Type B pancreatic cell (in vitro differentiated cells): ENCODE measurements around the gene CCDC70. TPM values are rescaled to one million over a fixed set of nuclear protein-coding genes. Genes with fewer than 3 reads are reported as not detected.

Experiments used
- DNase-seq: peaks from one replicate; pipeline ENCODE4 v3.0.0; 2021; ENCODE audit warnings: mixed read lengths; ENCODE audit not compliant: unreplicated experiment; ENCODE audit errors: extremely low spot score
- H3K27ac Mint-ChIP-seq: 2 replicates; pipeline ENCODE4 v1.8.0; 2021; ENCODE audit warnings: mild to moderate bottlenecking, mixed read lengths
- H3K27me3 Mint-ChIP-seq: 2 replicates; pipeline ENCODE4 v1.8.0; 2021; ENCODE audit warnings: mixed read lengths
- H3K36me3 Mint-ChIP-seq: 2 replicates; pipeline ENCODE4 v1.8.0; 2021; ENCODE audit warnings: mixed read lengths
- H3K4me1 Mint-ChIP-seq: one replicate; pipeline ENCODE4 v1.8.0; 2021; ENCODE audit warnings: mixed read lengths; ENCODE audit not compliant: unreplicated experiment
- H3K4me3 Mint-ChIP-seq: 2 replicates; pipeline ENCODE4 v1.8.0; 2021; ENCODE audit warnings: mild to moderate bottlenecking, mixed read lengths
- H3K9me3 Mint-ChIP-seq: 2 replicates; pipeline ENCODE4 v1.8.0; 2021; ENCODE audit warnings: mixed read lengths
- CTCF ChIP-seq: fragments of 200-600 bp; sonication (generic); conservative IDR thresholded peaks from 2 replicates; pipeline ENCODE4 v1.5.0; 2021; ENCODE audit warnings: antibody characterized with exemption, mild to moderate bottlenecking
- total RNA-seq: library from RNA; stranded (reverse); gene quantifications from 2 replicates; pipeline ENCODE4 v1.2.1, GENCODE V29; 2021; ENCODE audit warnings: low replicate concordance

The CCDC70 gene
- total RNA-seq, 1 donor from 2014 or later = not detected

GRCh38 chr13:51838240-51838846 is 23.4 kb upstream of the CCDC70 start:
- Mint-ChIP-seq H3K4me3 (no peak overlapping the region), H3K36me3 (no peaks in the 10 kb centered on the region), H3K9me3 (no peaks in the 10 kb centered on the region), H3K27ac (no peak overlapping the region), H3K4me1 (no peaks in the 10 kb centered on the region), H3K27me3 (peaks cover 4% of the 10 kb centered on the region)
- no peak for DNase-seq
- TF ChIP-seq CTCF = no peak

DNA sequence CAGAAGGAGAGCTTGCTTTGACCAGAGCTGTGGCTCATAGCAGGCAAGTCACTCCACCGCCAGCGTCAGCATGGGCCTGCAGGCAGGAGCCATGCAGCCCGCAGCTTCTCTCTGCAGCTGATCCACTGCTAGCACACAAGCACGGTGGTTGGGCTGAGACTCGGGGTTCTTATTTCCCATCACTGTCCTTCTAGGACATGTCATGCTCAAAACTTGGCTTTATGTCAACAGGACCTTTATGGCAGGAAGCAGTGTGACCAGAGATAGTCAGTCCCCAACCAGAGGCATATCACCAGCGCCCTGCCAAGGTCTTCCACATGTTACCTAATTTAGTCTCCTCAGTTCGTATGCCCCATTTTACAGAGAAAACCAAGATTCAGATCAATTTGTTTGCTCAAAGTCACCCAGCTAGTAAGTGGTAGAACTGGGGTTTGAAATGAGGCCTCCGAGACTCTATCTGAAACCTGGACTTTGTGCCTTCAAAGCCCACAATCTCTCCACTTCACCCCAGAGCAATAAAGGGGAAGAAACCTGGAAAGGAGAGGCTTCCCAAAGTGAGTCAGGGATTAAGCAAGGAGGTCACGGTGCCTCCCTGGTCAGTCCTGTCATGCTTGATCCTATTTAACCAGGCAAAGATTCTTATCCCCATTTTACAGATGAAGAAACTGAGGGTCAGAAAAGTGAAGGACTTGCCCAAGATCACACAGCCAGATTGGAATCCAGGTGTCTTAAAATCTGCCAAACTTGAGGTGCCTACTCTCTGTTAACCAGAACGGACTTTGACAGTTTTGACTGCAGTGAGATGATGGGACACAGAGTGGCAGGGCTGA is 21.8 kb upstream of the CCDC70 start:
- no peak for DNase-seq
- H3K36me3 Mint-ChIP-seq = no peaks in the 10 kb centered on the region
- H3K4me3 Mint-ChIP-seq = no peak overlapping the region
- H3K4me1 Mint-ChIP-seq = peaks cover under 1% of the 10 kb centered on the region
- no peaks in the 10 kb centered on the region for H3K9me3 Mint-ChIP-seq
- H3K27ac Mint-ChIP-seq = no peak overlapping the region
- peaks cover 6% of the 10 kb centered on the region for H3K27me3 Mint-ChIP-seq
- TF ChIP-seq CTCF = no peak

DNA sequence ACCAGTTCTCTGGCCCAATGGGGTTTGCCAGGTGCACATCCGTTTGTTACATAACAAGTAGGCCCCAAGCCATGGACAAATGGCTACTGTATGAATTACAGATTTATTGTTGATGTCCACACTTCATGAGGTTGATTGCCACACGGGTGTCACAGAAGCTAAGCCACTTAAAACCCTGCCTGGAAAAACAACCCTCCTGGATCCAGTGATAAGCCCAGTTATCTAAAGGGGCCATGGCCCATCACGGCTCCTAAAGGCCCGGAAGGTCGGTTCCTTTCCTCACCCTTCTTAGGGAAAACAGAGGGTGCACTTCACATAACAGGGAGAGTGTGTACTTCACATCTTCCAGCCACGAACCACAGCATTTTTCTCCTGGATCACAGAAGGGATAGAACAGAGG is 20.9 kb upstream of the CCDC70 start:
- Mint-ChIP-seq H3K4me3 (no peak overlapping the region), H3K4me1 (peaks cover 5% of the 10 kb centered on the region), H3K27ac (no peak overlapping the region), H3K9me3 (no peaks in the 10 kb centered on the region), H3K27me3 (peaks cover 8% of the 10 kb centered on the region), H3K36me3 (no peaks in the 10 kb centered on the region)
- TF ChIP-seq CTCF = no peak
- DNase-seq = no peak

GRCh38 chr13:51841732-51842131 is 20.0 kb upstream of the CCDC70 start:
- Mint-ChIP-seq H3K9me3 (no peaks in the 10 kb centered on the region), H3K4me1 (peaks cover 5% of the 10 kb centered on the region), H3K36me3 (no peaks in the 10 kb centered on the region), H3K27me3 (peaks cover 8% of the 10 kb centered on the region), H3K4me3 (no peak overlapping the region), H3K27ac (no peak overlapping the region)
- no peak for DNase-seq
- no peak for TF ChIP-seq CTCF

DNA sequence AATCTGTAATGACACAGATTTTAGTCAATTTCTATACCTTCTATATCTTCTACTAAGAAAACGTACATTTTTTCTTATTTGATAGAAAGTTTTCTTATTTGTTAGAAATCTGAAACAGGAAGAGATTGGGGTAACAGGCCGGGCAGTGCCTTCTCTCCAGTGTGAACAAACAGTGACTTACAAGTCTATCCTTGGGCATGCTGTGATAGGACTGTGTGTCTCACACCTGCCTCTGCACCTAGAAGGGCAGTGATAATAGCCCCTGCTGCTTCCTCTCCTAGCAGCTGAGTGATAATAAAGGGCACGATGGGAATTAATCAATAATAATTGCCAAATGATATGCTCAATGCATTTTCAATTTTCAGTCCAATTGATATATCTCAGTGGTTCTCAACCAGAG is 18.2 kb upstream of the CCDC70 start:
- H3K27ac Mint-ChIP-seq = no peak overlapping the region
- no peak for DNase-seq
- H3K27me3 Mint-ChIP-seq = peaks cover 8% of the 10 kb centered on the region
- H3K9me3 Mint-ChIP-seq = no peaks in the 10 kb centered on the region
- no peaks in the 10 kb centered on the region for H3K36me3 Mint-ChIP-seq
- no peak overlapping the region for H3K4me3 Mint-ChIP-seq
- H3K4me1 Mint-ChIP-seq = peaks cover 5% of the 10 kb centered on the region
- TF ChIP-seq CTCF = no peak
